Mesenchymal stem cell (in vitro differentiated cells and primary cell): ENCODE data around the gene NOP56.

ENCODE experiments used
- DNase-seq: peaks from one replicate; pipeline ENCODE4 v3.0.0-alpha.2; 2013
- H2AFZ ChIP-seq: one replicate; pipeline ENCODE4 v1.6.1; 2013; ENCODE audit warnings: low read depth, mild to moderate bottlenecking, control low read depth, inconsistent platforms, low read length, moderate library complexity
- H2AK5ac ChIP-seq: 2 replicates; pipeline ENCODE4 v1.6.1; 2013; ENCODE audit warnings: low read length, moderate library complexity, mild to moderate bottlenecking, inconsistent platforms; ENCODE audit not compliant: severe bottlenecking
- H2BK120ac ChIP-seq: one replicate; pipeline ENCODE4 v1.6.1; 2013; ENCODE audit warnings: low read depth, mild to moderate bottlenecking, inconsistent platforms, low read length, moderate library complexity
- H2BK12ac ChIP-seq, 2 experiments: one replicate each; pipeline ENCODE4 v1.6.1; 2013; ENCODE audit warnings: inconsistent platforms in 2 of 2, low read length in 2 of 2, mild to moderate bottlenecking in 2 of 2, moderate library complexity in 2 of 2, control low read depth in 1 of 2
- H2BK15ac ChIP-seq: one replicate; pipeline ENCODE4 v1.6.1; 2013; ENCODE audit warnings: mild to moderate bottlenecking, low read depth, inconsistent platforms; ENCODE audit not compliant: poor library complexity, severe bottlenecking
- H2BK5ac ChIP-seq: 2 replicates; pipeline ENCODE4 v1.6.1; 2013; ENCODE audit warnings: low read depth, mild to moderate bottlenecking, low read length, control low read depth, inconsistent platforms; ENCODE audit not compliant: poor library complexity, severe bottlenecking
- H3K14ac ChIP-seq, 2 experiments: one replicate each; pipeline ENCODE4 v1.6.1; 2013; ENCODE audit warnings: inconsistent platforms in 2 of 2, low read length in 2 of 2, control low read depth in 1 of 2, mild to moderate bottlenecking in 1 of 2, moderate library complexity in 1 of 2
- H3K18ac ChIP-seq, 2 experiments: one replicate each; pipeline ENCODE4 v1.6.1; 2013; ENCODE audit warnings: inconsistent platforms in 2 of 2, low read length in 2 of 2, control low read depth in 1 of 2, low read depth in 1 of 2, mild to moderate bottlenecking in 1 of 2
- H3K23ac ChIP-seq, 2 experiments: one replicate each; pipeline ENCODE4 v1.6.1; 2013; ENCODE audit warnings: inconsistent platforms in 2 of 2, low read length in 2 of 2, mild to moderate bottlenecking in 2 of 2, moderate library complexity in 2 of 2, control low read depth in 1 of 2
- H3K27ac ChIP-seq: 2 replicates; pipeline ENCODE4 v1.5.1; 2013; ENCODE audit warnings: mild to moderate bottlenecking, moderate library complexity, low read length, control low read depth, inconsistent platforms; ENCODE audit not compliant: poor library complexity, severe bottlenecking
- H3K27me3 ChIP-seq, 2 experiments: 2 replicates each; pipeline versions ENCODE4 v1.6.1 to v1.7.0; 2013; ENCODE audit warnings: low read length in 2 of 2, mild to moderate bottlenecking in 2 of 2, moderate library complexity in 2 of 2, control low read depth in 1 of 2, inconsistent platforms in 1 of 2; ENCODE audit not compliant: control insufficient read depth in 1 of 2, insufficient read depth in 1 of 2
- H3K36me3 ChIP-seq, 2 experiments: 2 replicates each; pipeline versions ENCODE4 v1.6.1 to v1.7.0; 2013; ENCODE audit warnings: low read length in 2 of 2, control low read depth in 1 of 2, inconsistent platforms in 1 of 2, low read depth in 1 of 2, mild to moderate bottlenecking in 1 of 2; ENCODE audit not compliant: insufficient read depth in 2 of 2, control insufficient read depth in 1 of 2
- H3K4ac ChIP-seq, 2 experiments: one replicate each; pipeline ENCODE4 v1.6.1; 2013; ENCODE audit warnings: inconsistent platforms in 2 of 2, low read length in 2 of 2, mild to moderate bottlenecking in 2 of 2, moderate library complexity in 2 of 2, control low read depth in 1 of 2, low read depth in 1 of 2
- H3K4me1 ChIP-seq: 2 replicates; pipeline ENCODE4 v1.6.1; 2013; ENCODE audit warnings: low read depth, low read length, control low read depth; ENCODE audit not compliant: control insufficient read depth, insufficient read depth
- H3K4me2 ChIP-seq: 2 replicates; pipeline ENCODE4 v1.6.1; 2013; ENCODE audit warnings: low read length, mild to moderate bottlenecking, inconsistent platforms; ENCODE audit not compliant: poor library complexity, severe bottlenecking
- H3K4me3 ChIP-seq, 2 experiments: 2 replicates each; pipeline versions ENCODE4 v1.5.1 to v1.7.0; 2013; ENCODE audit warnings: low read length in 2 of 2, mild to moderate bottlenecking in 2 of 2, control low read depth in 1 of 2, low read depth in 1 of 2; ENCODE audit not compliant: insufficient read depth in 1 of 2
- H3K79me1 ChIP-seq: replicated peaks from 2 replicates; pipeline ENCODE4 v1.6.1; 2013; ENCODE audit warnings: mild to moderate bottlenecking, control low read depth, low read length, inconsistent platforms; ENCODE audit not compliant: poor library complexity, severe bottlenecking
- H3K9ac ChIP-seq: 2 replicates; pipeline ENCODE4 v1.7.0; 2013; ENCODE audit warnings: mild to moderate bottlenecking, low read length, moderate library complexity
- H3K9me3 ChIP-seq: 2 replicates; pipeline ENCODE4 v1.7.0; 2013; ENCODE audit warnings: mild to moderate bottlenecking, low read length; ENCODE audit not compliant: control insufficient read depth
- H4K8ac ChIP-seq: one replicate; pipeline ENCODE4 v1.6.1; 2013; ENCODE audit warnings: inconsistent platforms, mild to moderate bottlenecking, low read length, moderate library complexity
- H4K91ac ChIP-seq: one replicate; pipeline ENCODE4 v1.6.1; 2013; ENCODE audit warnings: mild to moderate bottlenecking, low read length, inconsistent platforms
- WGBS: methylation state at CpG from one replicate; pipeline ENCODE4 v1.1.7; 2013; ENCODE audit warnings: mixed read lengths; 5-methylcytosine and 5-hydroxymethylcytosine counted together

NOP56 gene

GRCh38 chr20:2631228-2631627, 21.2 kb upstream of the NOP56 start:
- WGBS = no CpG with 5 or more reads among the region's 1 CpG
- Histone ChIP-seq H3K27ac (no peak overlapping the region), H3K4me1 (no peaks in the 10 kb centered on the region), H3K4me2 (no peak overlapping the region), H3K9ac (no peak overlapping the region), H2BK120ac (no peak overlapping the region), H3K14ac (no peak overlapping the region), H3K9me3 (peaks cover 13% of the 10 kb centered on the region), H4K91ac (no peak overlapping the region), H3K4me3 (no peak overlapping the region), H2AFZ (no peak overlapping the region), H3K27me3 (peaks cover 14 to 31% of the 10 kb centered on the region in 2 experiments), H3K18ac (no peak overlapping the region), H3K79me1 (no peaks in the 10 kb centered on the region), H2BK15ac (no peak overlapping the region), H3K4ac (no peak overlapping the region), H2BK5ac (no peak overlapping the region), H3K23ac (no peak overlapping the region), H3K36me3 (no peaks in the 10 kb centered on the region), H4K8ac (no peak overlapping the region), H2BK12ac (no peak overlapping the region), H2AK5ac (no peak overlapping the region)
- DNase-seq = no peak

DNA sequence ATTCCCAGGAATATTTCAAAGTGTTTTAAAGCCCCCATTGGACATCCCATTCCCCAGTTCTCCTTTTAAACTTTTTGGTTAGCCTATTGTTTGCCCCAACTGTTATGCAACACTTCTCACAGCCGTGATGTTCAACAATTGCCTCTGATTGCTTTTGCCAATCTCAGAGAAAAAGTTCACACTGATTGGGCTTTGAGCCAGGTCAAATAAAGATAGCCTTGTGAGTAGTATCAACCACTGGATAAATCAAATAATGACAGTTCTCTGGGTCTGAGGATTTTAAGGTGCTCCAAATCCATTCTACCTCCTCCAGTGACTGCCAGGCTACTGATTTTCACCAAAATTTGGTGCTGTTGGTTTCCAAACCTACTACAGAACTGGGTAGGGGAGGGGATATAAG, 19.1 kb upstream of the NOP56 start:
- Histone ChIP-seq H2AFZ (no peak overlapping the region), H4K8ac (no peak overlapping the region), H3K36me3 (no peaks in the 10 kb centered on the region), H3K9me3 (no peaks in the 10 kb centered on the region), H2BK15ac (no peak overlapping the region), H3K14ac (no peak overlapping the region), H3K27ac (no peak overlapping the region), H3K4me3 (no peak overlapping the region), H3K4me1 (no peaks in the 10 kb centered on the region), H2BK12ac (no peak overlapping the region), H3K4me2 (no peak overlapping the region), H3K4ac (no peak overlapping the region), H2BK120ac (no peak overlapping the region), H2BK5ac (no peak overlapping the region), H3K27me3 (peaks cover 14 to 36% of the 10 kb centered on the region in 2 experiments), H3K9ac (no peak overlapping the region), H3K18ac (no peak overlapping the region), H2AK5ac (no peak overlapping the region), H3K23ac (no peak overlapping the region), H4K91ac (no peak overlapping the region), H3K79me1 (no peaks in the 10 kb centered on the region)
- 33% methylated on average over 1 of the region's 1 CpG for WGBS
- DNase-seq = no peak

- H3K27me3 ChIP-seq = peaks cover 14 to 36% of the 10 kb centered on the region in 2 experiments
- DNase-seq = no peak
- H2AK5ac ChIP-seq = no peak overlapping the region
- no peak overlapping the region for H3K18ac ChIP-seq
- H3K4me3 ChIP-seq = no peak overlapping the region
- H3K27ac ChIP-seq = no peak overlapping the region
- no peak overlapping the region for H3K4ac ChIP-seq
- H2BK5ac ChIP-seq = no peak overlapping the region
- no peak overlapping the region for H3K9ac ChIP-seq
- no peak overlapping the region for H2BK15ac ChIP-seq
- no peaks in the 10 kb centered on the region for H3K4me1 ChIP-seq
- H2BK120ac ChIP-seq = no peak overlapping the region
- H3K36me3 ChIP-seq = peaks cover 0 to 16% of the 10 kb centered on the region in 2 experiments
- H3K79me1 ChIP-seq = no peaks in the 10 kb centered on the region
- H3K9me3 ChIP-seq = no peaks in the 10 kb centered on the region
- no peak overlapping the region for H2BK12ac ChIP-seq
- H3K4me2 ChIP-seq = no peak overlapping the region
- no peak overlapping the region for H2AFZ ChIP-seq
- 87% methylated on average over 6 of the region's 6 CpGs for WGBS
- H3K14ac ChIP-seq = no peak overlapping the region
- H4K8ac ChIP-seq = no peak overlapping the region
- H4K91ac ChIP-seq = no peak overlapping the region
- H3K23ac ChIP-seq = no peak overlapping the region
These were observed 15.2 kb upstream of the NOP56 start for GRCh38 chr20:2637246-2637645.

DNA sequence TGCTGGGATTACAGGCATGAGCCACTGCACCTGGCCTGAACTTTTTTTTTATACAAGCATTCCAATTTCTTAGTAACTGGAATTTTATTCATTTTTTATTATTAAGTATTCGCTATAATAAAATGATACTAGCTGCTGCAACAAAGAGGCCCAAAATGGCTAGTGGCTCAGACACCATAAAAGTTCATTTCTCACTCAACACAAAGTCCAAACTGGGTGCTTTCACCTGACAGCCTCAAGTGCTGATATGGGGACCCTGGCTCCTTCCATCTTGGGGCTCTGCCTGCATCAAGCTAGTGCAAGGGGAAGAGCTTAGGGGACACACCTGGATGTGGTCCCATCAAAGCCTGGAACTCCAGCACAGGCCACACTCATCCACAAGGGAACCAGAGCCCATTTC, 12.2 kb upstream of the NOP56 start:
- H3K79me1 ChIP-seq = no peaks in the 10 kb centered on the region
- no peak overlapping the region for H3K9ac ChIP-seq
- H2BK5ac ChIP-seq = no peak overlapping the region
- no peak overlapping the region for H3K4ac ChIP-seq
- no peak overlapping the region for H3K18ac ChIP-seq
- H3K4me3 ChIP-seq = no peak overlapping the region
- WGBS = 73% methylated on average over 1 of the region's 1 CpG
- H2BK12ac ChIP-seq = no peak overlapping the region
- H4K8ac ChIP-seq = no peak overlapping the region
- H4K91ac ChIP-seq = no peak overlapping the region
- no peak overlapping the region for H3K23ac ChIP-seq
- H3K36me3 ChIP-seq = peaks cover 0 to 29% of the 10 kb centered on the region in 2 experiments
- no peaks in the 10 kb centered on the region for H3K9me3 ChIP-seq
- no peak overlapping the region for H3K4me2 ChIP-seq
- H2BK120ac ChIP-seq = no peak overlapping the region
- DNase-seq = no peak
- H2BK15ac ChIP-seq = no peak overlapping the region
- H2AFZ ChIP-seq = no peak overlapping the region
- no peak overlapping the region for H3K27ac ChIP-seq
- H3K14ac ChIP-seq = no peak overlapping the region
- H2AK5ac ChIP-seq = no peak overlapping the region
- peaks cover 7 to 12% of the 10 kb centered on the region in 2 experiments for H3K27me3 ChIP-seq
- H3K4me1 ChIP-seq = no peaks in the 10 kb centered on the region
